ENCODE measurements around the gene PCSK7.

- TF ChIP-seq POLR2A (IDR thresholded peaks at IDR 0.05) (no peak), CTCF (IDR thresholded peaks at IDR 0.05) (no peak)
These were observed 29.3 kb downstream of the PCSK7 start for GRCh38 chr11:117202386-117203068.

Data from body of pancreas (tissue), 4 donors.